Measurements from ENCODE around the gene CYB5R2. TPM values are rescaled to one million over a fixed set of nuclear protein-coding genes. Genes with fewer than 3 reads are reported as not detected.

Gene CYB5R2
- total and polyA plus RNA-seq, 9 donors = 11.8 to 32.0 (median 20.7) TPM

- 70 to 78% (median 75%) methylated on average over 5 of the region's 5 CpGs for WGBS, 3 donors
- H3K36me3 ChIP-seq = no peaks in the 10 kb centered on the region
- DNase-seq = no peak
- H3K27ac ChIP-seq = no peak overlapping the region
- H3K9me3 ChIP-seq = no peaks in the 10 kb centered on the region
- peaks cover 6% of the 10 kb centered on the region for H3K4me1 ChIP-seq (ENCODE audit: insufficient read depth)
- TF ChIP-seq CTCF (IDR thresholded peaks at IDR 0.05) (no peak), POLR2A (IDR thresholded peaks at IDR 0.05) (no peak), EP300 (IDR thresholded peaks at IDR 0.05) (no peak)
- no peak overlapping the region for H3K4me3 ChIP-seq
- no peaks in the 10 kb centered on the region for H3K27me3 ChIP-seq
- intact Hi-C loops (cut with DNase I) = loop anchor here in 1 of 4 donors (5.0 kb wide), 1 partner anchor 92 kb away; no protein-coding TSS in a partner anchor
Observed at GRCh38 chr11:7668911-7669310, 4.4 kb downstream of the CYB5R2 start.

- no peaks in the 10 kb centered on the region for H3K9me3 ChIP-seq
- no peak for DNase-seq
- no peaks in the 10 kb centered on the region for H3K36me3 ChIP-seq
- H3K27ac ChIP-seq = no peak overlapping the region
- H3K4me3 ChIP-seq = no peak overlapping the region
- no peaks in the 10 kb centered on the region for H3K27me3 ChIP-seq
- WGBS, 3 donors = 77 to 82% (median 81%) methylated on average over 7 of the region's 7 CpGs
- intact Hi-C loops (cut with DNase I) = loop anchor here in 1 of 4 donors (5.0 kb wide), 1 partner anchor 91 kb away; no protein-coding TSS in a partner anchor
- TF ChIP-seq CTCF (IDR thresholded peaks at IDR 0.05) = no peak
- no peak for TF ChIP-seq POLR2A (IDR thresholded peaks at IDR 0.05)
- no peak for TF ChIP-seq EP300 (IDR thresholded peaks at IDR 0.05)
- H3K4me1 ChIP-seq (ENCODE audit: insufficient read depth) = peaks cover 6% of the 10 kb centered on the region
Observed at GRCh38 chr11:7668464-7668863, 4.8 kb downstream of the CYB5R2 start.

- H3K4me3 ChIP-seq = no peak overlapping the region
- DNase-seq = no peak
- no peak overlapping the region for H3K27ac ChIP-seq
- no peak for TF ChIP-seq EP300 (IDR thresholded peaks at IDR 0.05)
- no peak for TF ChIP-seq POLR2A (IDR thresholded peaks at IDR 0.05)
- TF ChIP-seq CTCF (IDR thresholded peaks at IDR 0.05) = no peak
- intact Hi-C loops (cut with DNase I) = loop anchor here in 1 of 4 donors (5.0 kb wide), 1 partner anchor 90 kb away; no protein-coding TSS in a partner anchor
- no peaks in the 10 kb centered on the region for H3K36me3 ChIP-seq
- no peaks in the 10 kb centered on the region for H3K27me3 ChIP-seq
- H3K9me3 ChIP-seq = no peaks in the 10 kb centered on the region
- no peaks in the 10 kb centered on the region for H3K4me1 ChIP-seq (ENCODE audit: insufficient read depth)
- WGBS, 3 donors = 61 to 71% (median 71%) methylated on average over 2 of the region's 2 CpGs
Observed at GRCh38 chr11:7667460-7667859, 5.8 kb downstream of the CYB5R2 start.

GRCh38 chr11:7666292-7666866 lies 6.9 kb downstream of the CYB5R2 start:
- intact Hi-C loops (cut with DNase I) = loop anchor here in 1 of 4 donors (5.0 kb wide), 1 partner anchor 89 kb away; no protein-coding TSS in a partner anchor
- Histone ChIP-seq H3K9me3 (no peaks in the 10 kb centered on the region), H3K27me3 (no peaks in the 10 kb centered on the region), H3K4me1 (ENCODE audit: insufficient read depth) (no peaks in the 10 kb centered on the region), H3K27ac (no peak overlapping the region), H3K36me3 (no peaks in the 10 kb centered on the region), H3K4me3 (no peak overlapping the region)
- DNase-seq = no peak
- no peak for TF ChIP-seq CTCF (IDR thresholded peaks at IDR 0.05)
- no peak for TF ChIP-seq POLR2A (IDR thresholded peaks at IDR 0.05)
- TF ChIP-seq EP300 (IDR thresholded peaks at IDR 0.05) = no peak
- WGBS, 3 donors = 79 to 84% (median 81%) methylated on average over 7 of the region's 7 CpGs
